Neural progenitor cell (in vitro differentiated cells): Measurements from ENCODE around the gene PIAS1. TPM values are rescaled to one million over a fixed set of nuclear protein-coding genes. Genes with fewer than 3 reads are reported as not detected.

Source experiments
- DNase-seq: peaks from one replicate; pipeline ENCODE4 v3.0.0-alpha.2; 2016; ENCODE audit warnings: low spot score
- H2AFZ ChIP-seq: fragments of 200-600 bp; sonication (generic); replicated peaks from 2 replicates; pipeline ENCODE4 v1.6.1; 2016; ENCODE audit warnings: antibody characterized with exemption
- H3F3A ChIP-seq: fragments of 200-600 bp; sonication (generic); 2 replicates; pipeline ENCODE4 v1.6.1; 2016; ENCODE audit warnings: antibody characterized with exemption, low read depth
- H3K27ac ChIP-seq: fragments of 200-600 bp; sonication (generic); 2 replicates; pipeline ENCODE4 v1.5.1; 2016; ENCODE audit warnings: mild to moderate bottlenecking
- H3K27me3 ChIP-seq: fragments of 200-600 bp; sonication (generic); 2 replicates; pipeline ENCODE4 v1.6.1; 2016; ENCODE audit warnings: mild to moderate bottlenecking, moderate library complexity
- H3K36me3 ChIP-seq: fragments of 200-600 bp; sonication (generic); 2 replicates; pipeline ENCODE4 v1.5.1; 2016
- H3K4me1 ChIP-seq: fragments of 200-600 bp; sonication (generic); 2 replicates; pipeline ENCODE4 v1.6.1; 2016; ENCODE audit warnings: mixed run types
- H3K4me2 ChIP-seq: fragments of 200-600 bp; sonication (generic); 2 replicates; pipeline ENCODE4 v1.6.1; 2016
- H3K4me3 ChIP-seq: fragments of 200-600 bp; sonication (generic); 2 replicates; pipeline ENCODE4 v1.5.1; 2016
- H3K79me2 ChIP-seq: fragments of 200-600 bp; sonication (generic); 2 replicates; pipeline ENCODE4 v1.6.1; 2016; ENCODE audit warnings: low read depth
- H3K9ac ChIP-seq: fragments of 200-600 bp; sonication (generic); 2 replicates; pipeline ENCODE4 v1.6.1; 2016
- H3K9me3 ChIP-seq: fragments of 200-600 bp; sonication (generic); 2 replicates; pipeline ENCODE4 v1.5.1; 2016; ENCODE audit warnings: low read depth
- H4K20me1 ChIP-seq: fragments of 200-600 bp; sonication (generic); 2 replicates; pipeline ENCODE4 v1.6.1; 2016; ENCODE audit warnings: low read depth
- H3K27ac Mint-ChIP-seq: 3 replicates; pipeline ENCODE4 v1.8.0; 2021; ENCODE audit warnings: mixed read lengths
- H3K27me3 Mint-ChIP-seq: 2 replicates; pipeline ENCODE4 v1.8.0; 2022; ENCODE audit warnings: low read depth, mild to moderate bottlenecking, inconsistent platforms, moderate library complexity, mixed read lengths; ENCODE audit not compliant: insufficient read depth
- H3K36me3 Mint-ChIP-seq: 3 replicates; pipeline ENCODE4 v1.8.0; 2021; ENCODE audit warnings: mixed read lengths
- H3K4me1 Mint-ChIP-seq: 3 replicates; pipeline ENCODE4 v1.8.0; 2021; ENCODE audit warnings: mixed read lengths
- H3K4me3 Mint-ChIP-seq: 3 replicates; pipeline ENCODE4 v1.8.0; 2021; ENCODE audit warnings: mild to moderate bottlenecking, moderate library complexity, mixed read lengths
- H3K9me3 Mint-ChIP-seq: 3 replicates; pipeline ENCODE4 v1.8.0; 2020; ENCODE audit warnings: mixed read lengths
- CTCF ChIP-seq: fragments of 200-600 bp; sonication (generic); IDR thresholded peaks from 2 replicates; pipeline ENCODE4 v1.5.1; 2017; ENCODE audit warnings: antibody characterized with exemption, mild to moderate bottlenecking
- EZH2 ChIP-seq: fragments of 200-600 bp; sonication (generic); IDR thresholded peaks from 2 replicates; pipeline ENCODE4 v1.6.1; 2017; ENCODE audit warnings: antibody characterized with exemption, mild to moderate bottlenecking, moderate library complexity
- EZH2phosphoT487 ChIP-seq: fragments of 200-600 bp; sonication (generic); IDR thresholded peaks from 2 replicates; pipeline ENCODE4 v1.6.1; 2017; ENCODE audit warnings: antibody characterized with exemption
- total RNA-seq: library from RNA; depleted of rRNA; stranded (reverse); fragments of >200 nt; gene quantifications from 2 replicates; pipeline ENCODE4 v1.2.3, GENCODE V29; 2015; ENCODE audit warnings: low replicate concordance

The PIAS1 gene
- total RNA-seq, 1 donor from 2014 or later, result 34.6 TPM

GRCh38 chr15:68151277-68151676 lies 97.2 kb downstream of the PIAS1 start:
- H3K4me1 Mint-ChIP-seq, result peaks cover 20% of the 10 kb centered on the region
- Histone ChIP-seq H3K9me3 (no peaks in the 10 kb centered on the region), H3K36me3 (peaks cover 21% of the 10 kb centered on the region), H3K79me2 (peaks cover 10% of the 10 kb centered on the region), H3K4me2 (no peak overlapping the region), H3K27me3 (no peaks in the 10 kb centered on the region), H2AFZ (no peak overlapping the region), H3K27ac (no peak overlapping the region), H3K9ac (no peak overlapping the region), H3F3A (peaks cover 27% of the 10 kb centered on the region), H4K20me1 (peaks cover 14% of the 10 kb centered on the region), H3K4me3 (no peak overlapping the region), H3K4me1 (no peaks in the 10 kb centered on the region)
- peaks cover 16% of the 10 kb centered on the region for H3K36me3 Mint-ChIP-seq
- DNase-seq, result no peak
- no peak for TF ChIP-seq CTCF
- TF ChIP-seq EZH2phosphoT487, result no peak
- TF ChIP-seq EZH2, result no peak
- H3K27me3 Mint-ChIP-seq, result no peaks in the 10 kb centered on the region
- no peak overlapping the region for H3K27ac Mint-ChIP-seq
- no peak overlapping the region for H3K4me3 Mint-ChIP-seq
- no peaks in the 10 kb centered on the region for H3K9me3 Mint-ChIP-seq

GRCh38 chr15:68152342-68152741 lies 98.2 kb downstream of the PIAS1 start:
- Mint-ChIP-seq H3K36me3 (peaks cover 10% of the 10 kb centered on the region), H3K9me3 (no peaks in the 10 kb centered on the region), H3K27ac (no peak overlapping the region), H3K4me3 (no peak overlapping the region), H3K27me3 (no peaks in the 10 kb centered on the region), H3K4me1 (peaks cover 20% of the 10 kb centered on the region)
- Histone ChIP-seq H3K27ac (no peak overlapping the region), H3K9ac (no peak overlapping the region), H3K4me2 (no peak overlapping the region), H3K36me3 (peaks cover 14% of the 10 kb centered on the region), H3K4me3 (no peak overlapping the region), H3K79me2 (peaks cover 10% of the 10 kb centered on the region), H3K27me3 (no peaks in the 10 kb centered on the region), H3K4me1 (no peaks in the 10 kb centered on the region), H3K9me3 (no peaks in the 10 kb centered on the region), H4K20me1 (peaks cover 14% of the 10 kb centered on the region), H3F3A (peaks cover 27% of the 10 kb centered on the region), H2AFZ (no peak overlapping the region)
- no peak for TF ChIP-seq CTCF
- no peak for TF ChIP-seq EZH2phosphoT487
- TF ChIP-seq EZH2, result no peak
- DNase-seq, result no peak

- H3K4me3 Mint-ChIP-seq, result no peak overlapping the region
- Histone ChIP-seq H3K4me3 (no peak overlapping the region), H3K36me3 (peaks cover 18% of the 10 kb centered on the region), H3F3A (peaks cover 18% of the 10 kb centered on the region), H3K79me2 (peaks cover 7% of the 10 kb centered on the region), H3K27ac (no peak overlapping the region), H3K9me3 (no peaks in the 10 kb centered on the region), H3K4me2 (no peak overlapping the region), H2AFZ (no peak overlapping the region), H3K27me3 (no peaks in the 10 kb centered on the region), H3K9ac (no peak overlapping the region), H3K4me1 (no peaks in the 10 kb centered on the region), H4K20me1 (peaks cover 10% of the 10 kb centered on the region)
- peaks cover 13% of the 10 kb centered on the region for H3K36me3 Mint-ChIP-seq
- H3K27me3 Mint-ChIP-seq, result no peaks in the 10 kb centered on the region
- DNase-seq, result peak; percentile 76
- H3K4me1 Mint-ChIP-seq, result peaks cover 13% of the 10 kb centered on the region
- TF ChIP-seq EZH2 (no peak), EZH2phosphoT487 (no peak), CTCF (peak; percentile 87)
- H3K9me3 Mint-ChIP-seq, result peaks cover 1% of the 10 kb centered on the region
- no peak overlapping the region for H3K27ac Mint-ChIP-seq
Measured at GRCh38 chr15:68154923-68155559, 100.9 kb downstream of the PIAS1 start.
